DOHH2 (cell line): ENCODE results near the gene RELB.

Source experiments
- CTCF ChIP-seq: fragments of 200-600 bp; sonication (generic); IDR thresholded peaks from one replicate; pipeline ENCODE4 v1.5.1; 2014; ENCODE audit warnings: antibody characterized with exemption, mild to moderate bottlenecking, low read depth, low read length; ENCODE audit not compliant: poor library complexity, severe bottlenecking
- EZH2phosphoT487 ChIP-seq: fragments of 200-600 bp; sonication (generic); IDR thresholded peaks from 2 replicates; pipeline ENCODE4 v1.6.1; 2017; ENCODE audit warnings: borderline replicate concordance, mild to moderate bottlenecking, antibody characterized with exemption, low read length, moderate library complexity, mixed read lengths

GRCh38 chr19:45079063-45079910 is 78.0 kb downstream of the RELB start, which contains the start of gene GEMIN7:
- no peak for TF ChIP-seq CTCF
- no peak for TF ChIP-seq EZH2phosphoT487
